ENCODE measurements around the gene PPL. TPM values are rescaled to one million over a fixed set of nuclear protein-coding genes. Genes with fewer than 3 reads are reported as not detected.
"Not testable (repeated sequence)": the region's sequence is repeated elsewhere in the genome, so short reads cannot be mapped to it uniquely, and the experiment has no call there.

Gene PPL
- total and polyA plus RNA-seq, 2 of the 13 experiments (the other 11 are each of a cell fraction or from before 2014, with no cell fraction given), result 5.7 to 6.6 TPM

DNA sequence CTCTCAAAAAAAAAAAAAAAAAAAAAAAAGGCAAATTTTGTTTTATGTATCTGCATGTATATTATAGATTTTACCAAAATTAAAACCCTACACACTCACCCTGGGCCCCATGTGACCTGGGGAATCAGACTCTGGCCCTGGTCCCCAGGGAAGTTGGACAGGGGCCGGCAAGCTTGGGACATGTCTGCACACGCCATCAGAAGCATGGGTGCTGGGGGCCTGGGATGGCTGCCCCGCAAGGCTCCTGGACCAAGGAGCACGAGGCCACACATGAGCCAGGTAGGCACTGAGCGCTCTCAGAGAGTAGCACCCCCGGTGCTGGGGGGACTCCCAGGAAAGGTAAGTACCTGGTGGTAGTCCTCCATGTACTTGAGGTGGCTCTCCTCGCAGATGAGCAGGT is 39.6 kb downstream of the PPL start:
- POLR2A ChIA-PET, result no interaction called here
- DNase-seq (ENCODE audit: low spot score) (no peak), ATAC-seq (no peak), FAIRE-seq (no peak)
- BruUV-seq (replicated peaks), result no TSS peak
- H3K27ac ChIP-seq (ENCODE audit: extremely low read length, insufficient read depth, low read length), result no peak overlapping the region
- intact Hi-C loops (cut with micrococcal nuclease; ENCODE audit: unreplicated experiment), result no loop called here
- in situ Hi-C loops (cut with HindIII; ENCODE audit: extremely low pct_ligation_motif_present, low pct_unique_long_range_greater_than_20kb), result no loop called here
- TF ChIP-seq CREM (IDR thresholded peaks at IDR 0.05) (no peak), CREM (CRISPR knock-in tag; IDR thresholded peaks at IDR 0.05) (no peak), ZNF777 (CRISPR knock-in tag; IDR thresholded peaks at IDR 0.05) (no peak), TCF12 (IDR thresholded peaks at IDR 0.05) (no peak), TCF12 (CRISPR knock-in tag; IDR thresholded peaks at IDR 0.05) (no peak)
- WGBS (ENCODE audit: low lambda C conversion rate), result 92% methylated on average over 6 of the region's 7 CpGs
- H2AFZ ChIP-seq (ENCODE audit: low read length), result no peak overlapping the region
- H3K4me3 ChIP-seq (replicated peaks in 1 of 3; ENCODE audit: insufficient read depth in 1 of 3, low read depth in 2 of 3, low read length in 3 of 3), result no peak overlapping the region
- CTCF ChIA-PET (ENCODE audit: low intra/inter-chr PET ratio, low total read pairs), result no interaction called here
- H3K4me1 ChIP-seq (ENCODE audit: insufficient read depth, low read length), result no peaks in the 10 kb centered on the region
- no peaks in the 10 kb centered on the region for H3K9me3 ChIP-seq (ENCODE audit: low read length)
- no peak overlapping the region for H3K9ac ChIP-seq (ENCODE audit: insufficient read depth, low read depth, low read length)
- no peaks in the 10 kb centered on the region for H4K20me1 ChIP-seq (ENCODE audit: insufficient read depth, low read length)
- H3K4me2 ChIP-seq (ENCODE audit: low read depth, low read length), result no peak overlapping the region
- no peaks in the 10 kb centered on the region for H3K27me3 ChIP-seq (ENCODE audit: control insufficient read depth in 1 of 2, insufficient read depth in 2 of 2, low read length in 2 of 2)
- no peaks in the 10 kb centered on the region for H3K79me2 ChIP-seq (ENCODE audit: insufficient read depth, low read length)
- H3K36me3 ChIP-seq (replicated peaks in 1 of 2; ENCODE audit: control insufficient read depth in 1 of 2, insufficient read depth in 2 of 2, low read length in 2 of 2), result no peaks in the 10 kb centered on the region; a peak in 1 of 5 replicates

GRCh38 chr16:4896761-4897160 is 40.2 kb downstream of the PPL start:
- H2AFZ ChIP-seq (ENCODE audit: low read length); BruUV-seq (replicated peaks); in situ Hi-C loops (cut with HindIII; ENCODE audit: extremely low pct_ligation_motif_present, low pct_unique_long_range_greater_than_20kb); ATAC-seq; intact Hi-C loops (cut with micrococcal nuclease; ENCODE audit: unreplicated experiment); POLR2A ChIA-PET; H4K20me1 ChIP-seq (ENCODE audit: insufficient read depth, low read length); DNase-seq (ENCODE audit: low spot score); H3K4me2 ChIP-seq (ENCODE audit: low read depth, low read length); H3K36me3 ChIP-seq (replicated peaks in 1 of 2; ENCODE audit: control insufficient read depth in 1 of 2, insufficient read depth in 2 of 2, low read length in 2 of 2); H3K4me3 ChIP-seq (replicated peaks in 1 of 3; ENCODE audit: insufficient read depth in 1 of 3, low read depth in 2 of 3, low read length in 3 of 3); H3K27ac ChIP-seq (ENCODE audit: extremely low read length, insufficient read depth, low read length); H3K4me1 ChIP-seq (ENCODE audit: insufficient read depth, low read length); H3K27me3 ChIP-seq (ENCODE audit: control insufficient read depth in 1 of 2, insufficient read depth in 2 of 2, low read length in 2 of 2); H3K9me3 ChIP-seq (ENCODE audit: low read length); H3K9ac ChIP-seq (ENCODE audit: insufficient read depth, low read depth, low read length); H3K79me2 ChIP-seq (ENCODE audit: insufficient read depth, low read length); CTCF ChIA-PET (ENCODE audit: low intra/inter-chr PET ratio, low total read pairs); FAIRE-seq: not testable (repeated sequence)
- 94% methylated on average over 9 of the region's 9 CpGs for WGBS (ENCODE audit: low lambda C conversion rate)

All from HepG2 (cell line).